ENCODE measurements around the gene TMPRSS4. TPM values are rescaled to one million over a fixed set of nuclear protein-coding genes. Genes with fewer than 3 reads are reported as not detected.

TMPRSS4 gene
- total and polyA plus RNA-seq, 9 of the 15 experiments (the other 6 are each of a cell fraction or from before 2014, with no cell fraction given) = 4.0 to 10.0 (median 5.6) TPM

DNA sequence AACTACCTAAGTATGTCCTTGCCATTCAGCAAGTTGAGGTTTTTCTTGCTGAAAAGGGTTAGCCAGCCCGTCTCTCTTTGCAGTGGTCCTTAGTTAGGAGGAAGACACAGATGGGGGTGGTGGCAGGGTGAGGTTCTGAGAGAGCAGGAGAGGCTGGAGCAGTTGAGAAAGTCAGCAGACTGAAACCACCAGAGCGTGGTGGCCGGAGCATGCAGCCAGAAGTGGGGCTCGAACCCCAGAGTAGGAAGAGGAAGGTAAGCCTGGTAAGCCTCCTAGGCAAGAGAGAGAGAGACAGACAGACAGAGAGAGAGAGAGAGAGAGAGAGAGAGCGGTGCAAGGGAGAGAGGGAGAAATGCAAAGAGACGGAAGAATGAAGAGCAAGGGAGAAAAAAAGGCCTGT lies 84.9 kb downstream of the TMPRSS4 start:
- peaks cover 0 to 5% of the 10 kb centered on the region in 2 experiments; a peak in 1 of 5 replicates for H3K4me1 ChIP-seq (replicated peaks in 1 of 2; ENCODE audit: control insufficient read depth in 2 of 2, insufficient read depth in 2 of 2, low read length in 2 of 2)
- no peak for FAIRE-seq
- H4K20me1 ChIP-seq (replicated peaks; ENCODE audit: control insufficient read depth, insufficient read depth, low read length) = peaks cover 5% of the 10 kb centered on the region; the same call in 1 of the 2 replicates
- no peaks in the 10 kb centered on the region for H3K36me3 ChIP-seq (ENCODE audit: control insufficient read depth, insufficient read depth, low read length)
- H3K27ac ChIP-seq (ENCODE audit: extremely low read depth, low read depth, low read length) = no peak overlapping the region
- ChIA-PET POLR2A (no interaction called here), CTCF (ENCODE audit: low intra/inter-chr PET ratio) (no interaction called here)
- 0% methylated on average over 5 of the region's 6 CpGs for WGBS (ENCODE audit: insufficient coverage, low coverage, missing lambda C conversion rate)
- intact Hi-C loops (cut with micrococcal nuclease) = no loop called here
- H3K4me3 ChIP-seq = no peak overlapping the region
- H3K9ac ChIP-seq (ENCODE audit: insufficient read depth in 1 of 2, low read depth in 2 of 2, low read length in 2 of 2) = no peak overlapping the region
- peaks cover 22 to 83% of the 10 kb centered on the region in 2 experiments; a peak in 4 of 5 replicates for H3K27me3 ChIP-seq (ENCODE audit: control insufficient read depth in 2 of 2, insufficient read depth in 2 of 2, low read length in 2 of 2)
- BruUV-seq (replicated peaks) = no TSS peak
- H2AFZ ChIP-seq (ENCODE audit: low read depth, low read length) = no peak overlapping the region
- TF ChIP-seq RFX7 (CRISPR knock-in tag; IDR thresholded peaks at IDR 0.05) (no peak), POU5F1 (IDR thresholded peaks at IDR 0.05; ENCODE audit: borderline replicate concordance, low read depth, low read length, partially characterized antibody) (no peak), MYNN (IDR thresholded peaks at IDR 0.05) (no peak), MYNN (CRISPR knock-in tag; IDR thresholded peaks at IDR 0.05) (no peak), LARP7 (IDR thresholded peaks at IDR 0.05) (no peak)
- H3K4me2 ChIP-seq (ENCODE audit: insufficient read depth, low read length) = no peak overlapping the region
- H3K9me1 ChIP-seq (ENCODE audit: control insufficient read depth, insufficient read depth, low read length) = no peaks in the 10 kb centered on the region
- ATAC-seq = no peak
- no peaks in the 10 kb centered on the region for H3K79me2 ChIP-seq (ENCODE audit: control insufficient read depth, insufficient read depth, low read length)
- H3K9me3 ChIP-seq (replicated peaks; ENCODE audit: control insufficient read depth, insufficient read depth, low read depth, low read length) = no peaks in the 10 kb centered on the region
- DNase-seq (ENCODE audit: extremely low read depth in 1 of 4, low spot score in 3 of 4) = no peak
- in situ Hi-C loops (cut with MboI) = no loop called here

- Histone ChIP-seq H3K4me3 (no peak overlapping the region), H4K20me1 (replicated peaks; ENCODE audit: control insufficient read depth, insufficient read depth, low read length) (peaks cover 5% of the 10 kb centered on the region; the same call in 1 of the 2 replicates), H3K4me1 (replicated peaks in 1 of 2; ENCODE audit: control insufficient read depth in 2 of 2, insufficient read depth in 2 of 2, low read length in 2 of 2) (peaks cover 0 to 5% of the 10 kb centered on the region in 2 experiments; a peak in 1 of 5 replicates), H3K9ac (ENCODE audit: insufficient read depth in 1 of 2, low read depth in 2 of 2, low read length in 2 of 2) (no peak overlapping the region), H3K27ac (ENCODE audit: extremely low read depth, low read depth, low read length) (no peak overlapping the region), H3K4me2 (ENCODE audit: insufficient read depth, low read length) (no peak overlapping the region), H3K79me2 (ENCODE audit: control insufficient read depth, insufficient read depth, low read length) (no peaks in the 10 kb centered on the region), H2AFZ (ENCODE audit: low read depth, low read length) (no peak overlapping the region), H3K9me3 (replicated peaks; ENCODE audit: control insufficient read depth, insufficient read depth, low read depth, low read length) (no peaks in the 10 kb centered on the region), H3K9me1 (ENCODE audit: control insufficient read depth, insufficient read depth, low read length) (no peaks in the 10 kb centered on the region), H3K36me3 (ENCODE audit: control insufficient read depth, insufficient read depth, low read length) (no peaks in the 10 kb centered on the region), H3K27me3 (ENCODE audit: control insufficient read depth in 2 of 2, insufficient read depth in 2 of 2, low read length in 2 of 2) (peaks cover 19 to 83% of the 10 kb centered on the region in 2 experiments; a peak in 4 of 5 replicates)
- ChIA-PET CTCF (ENCODE audit: low intra/inter-chr PET ratio) (no interaction called here), POLR2A (interaction anchor here (0.6 kb wide), 1 partner anchor 10 kb away, joined by 3 read pairs; no protein-coding TSS in a partner anchor)
- BruUV-seq (replicated peaks) = no TSS peak
- DNase-seq (ENCODE audit: extremely low read depth in 1 of 4, low spot score in 3 of 4) = no peak
- ATAC-seq = no peak
- intact Hi-C loops (cut with micrococcal nuclease) (no loop called here), in situ Hi-C loops (cut with MboI) (no loop called here)
- no peak for FAIRE-seq
- WGBS (ENCODE audit: insufficient coverage, low coverage, missing lambda C conversion rate) = 10% methylated on average over 3 of the region's 3 CpGs
- TF ChIP-seq, protein P1, sequence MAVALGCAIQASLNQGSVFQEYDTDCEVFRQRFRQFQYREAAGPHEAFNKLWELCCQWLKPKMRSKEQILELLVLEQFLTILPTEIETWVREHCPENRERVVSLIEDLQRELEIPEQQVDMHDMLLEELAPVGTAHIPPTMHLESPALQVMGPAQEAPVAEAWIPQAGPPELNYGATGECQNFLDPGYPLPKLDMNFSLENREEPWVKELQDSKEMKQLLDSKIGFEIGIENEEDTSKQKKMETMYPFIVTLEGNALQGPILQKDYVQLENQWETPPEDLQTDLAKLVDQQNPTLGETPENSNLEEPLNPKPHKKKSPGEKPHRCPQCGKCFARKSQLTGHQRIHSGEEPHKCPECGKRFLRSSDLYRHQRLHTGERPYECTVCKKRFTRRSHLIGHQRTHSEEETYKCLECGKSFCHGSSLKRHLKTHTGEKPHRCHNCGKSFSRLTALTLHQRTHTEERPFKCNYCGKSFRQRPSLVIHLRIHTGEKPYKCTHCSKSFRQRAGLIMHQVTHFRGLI (CRISPR knock-in tag; IDR thresholded peaks at IDR 0.05) = no peak
- TF ChIP-seq MBD2 (IDR thresholded peaks at IDR 0.05; ENCODE audit: borderline replicate concordance, low read depth) (no peak), CC2D1A (IDR thresholded peaks at IDR 0.05) (no peak), FOXJ3 (CRISPR knock-in tag; IDR thresholded peaks at IDR 0.05) (no peak), GATAD2B (IDR thresholded peaks at IDR 0.05; ENCODE audit: borderline replicate concordance) (no peak), ATF6 (CRISPR knock-in tag; IDR thresholded peaks at IDR 0.05) (no peak), MAFK (IDR thresholded peaks at IDR 0.05; ENCODE audit: low read length) (no peak)
- TF ChIP-seq, protein P2, sequence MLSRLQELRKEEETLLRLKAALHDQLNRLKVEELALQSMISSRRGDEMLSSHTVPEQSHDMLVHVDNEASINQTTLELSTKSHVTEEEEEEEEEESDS (CRISPR knock-in tag; IDR thresholded peaks at IDR 0.05) = no peak
Measured at GRCh38 chr11:118162846-118163245, 86.0 kb downstream of the TMPRSS4 start.
